CD8-positive, alpha-beta memory T cell (primary cell): ENCODE results near the gene JUP. TPM values are rescaled to one million over a fixed set of nuclear protein-coding genes. Genes with fewer than 3 reads are reported as not detected.

Source experiments
- CTCF ChIA-PET: fragments of 350-600 bp; sonication (Branson Sonifier 250); formaldehyde crosslinking; loops from one replicate; lab custom pipeline; 2021; ENCODE audit warnings: antibody characterized with exemption; lab: Charles Lee
- POLR2A ChIA-PET: fragments of 350-600 bp; sonication (Branson Sonifier 250); formaldehyde crosslinking; loops from one replicate; lab custom pipeline; 2021; ENCODE audit warnings: antibody characterized with exemption; lab: Charles Lee
- DNase-seq, 5 donors: peaks; one replicate each; pipeline versions ENCODE4 v3.0.0 to v3.0.0-alpha.2; 2020 to 2022; ENCODE audit warnings: mixed read lengths in 1 of 5
- H3K27ac ChIP-seq: one replicate; pipeline ENCODE4 v1.7.0; 2013; ENCODE audit warnings: low read depth, mild to moderate bottlenecking, low read length, moderate library complexity
- H3K27me3 ChIP-seq: 2 replicates; pipeline ENCODE4 v1.7.0; 2013; ENCODE audit warnings: low read length, mild to moderate bottlenecking; ENCODE audit not compliant: insufficient read depth, poor library complexity, severe bottlenecking
- H3K36me3 ChIP-seq: 2 replicates; pipeline ENCODE4 v1.7.0; 2013; ENCODE audit warnings: mild to moderate bottlenecking, low read length, moderate library complexity; ENCODE audit not compliant: insufficient read depth
- H3K4me1 ChIP-seq: 2 replicates; pipeline ENCODE4 v1.7.0; 2013; ENCODE audit warnings: mild to moderate bottlenecking, low read length, moderate library complexity; ENCODE audit not compliant: insufficient read depth
- H3K4me3 ChIP-seq: 2 replicates; pipeline ENCODE4 v1.7.0; 2013; ENCODE audit warnings: mild to moderate bottlenecking, low read length
- H3K9me3 ChIP-seq: 2 replicates; pipeline ENCODE4 v1.7.0; 2013; ENCODE audit warnings: mild to moderate bottlenecking, low read length
- H3K27ac Mint-ChIP-seq, 8 donors: one replicate each; pipeline ENCODE4 v1.8.0; 2020 to 2021; ENCODE audit warnings: mixed read lengths in 8 of 8, mild to moderate bottlenecking in 6 of 8, inconsistent platforms in 3 of 8, moderate library complexity in 3 of 8
- H3K27me3 Mint-ChIP-seq, 2 donors: one replicate each; pipeline ENCODE4 v1.8.0; 2020 to 2021; ENCODE audit warnings: mixed read lengths in 2 of 2, mild to moderate bottlenecking in 1 of 2, moderate library complexity in 1 of 2
- H3K36me3 Mint-ChIP-seq, 3 donors: one replicate each; pipeline ENCODE4 v1.8.0; 2020 to 2021; ENCODE audit warnings: mixed read lengths in 3 of 3, inconsistent platforms in 1 of 3, mild to moderate bottlenecking in 1 of 3
- H3K4me1 Mint-ChIP-seq, 3 donors: one replicate each; pipeline ENCODE4 v1.8.0; 2020 to 2021; ENCODE audit warnings: mixed read lengths in 3 of 3, inconsistent platforms in 1 of 3, mild to moderate bottlenecking in 1 of 3
- H3K4me3 Mint-ChIP-seq, 7 donors: one replicate each; pipeline ENCODE4 v1.8.0; 2020 to 2021; ENCODE audit warnings: mixed read lengths in 7 of 7, mild to moderate bottlenecking in 6 of 7, moderate library complexity in 4 of 7, inconsistent platforms in 2 of 7
- H3K9me3 Mint-ChIP-seq, 5 donors: one replicate each; pipeline ENCODE4 v1.8.0; 2020 to 2022; ENCODE audit warnings: mixed read lengths in 5 of 5, mild to moderate bottlenecking in 3 of 5, moderate library complexity in 2 of 5, inconsistent platforms in 1 of 5
- polyA plus RNA-seq: library from polyadenylated mRNA; unstranded; fragments of 300-500 nt; fragmentation: Illumina TruSeq; gene quantifications from one replicate; pipeline ENCODE4 v1.2.3, GENCODE V29; 2021
- total RNA-seq, 2 experiments: library from RNA; stranded (reverse); gene quantifications; one replicate each; pipeline ENCODE4 v1.2.3, GENCODE V29; 2021

JUP gene
- total and polyA plus RNA-seq, 3 experiments from 2014 or later = 0.33 to 0.35 TPM; not detected in 1

- POLR2A ChIA-PET = interaction anchor here (0.6 kb wide), 1 partner anchor 86 kb away, joined by 4 read pairs; no protein-coding TSS in a partner anchor
- Histone ChIP-seq H3K27ac (no peak overlapping the region), H3K36me3 (no peaks in the 10 kb centered on the region), H3K4me3 (no peak overlapping the region), H3K27me3 (no peaks in the 10 kb centered on the region), H3K9me3 (no peaks in the 10 kb centered on the region), H3K4me1 (no peaks in the 10 kb centered on the region)
- Mint-ChIP-seq H3K36me3 (peaks cover 0 to 25% (median 0%) of the 10 kb centered on the region in 3 donors), H3K9me3 (no peaks in the 10 kb centered on the region), H3K27me3 (peaks cover 4% of the 10 kb centered on the region in 2 donors), H3K4me3 (no peak overlapping the region), H3K27ac (peak overlapping the region in 1 of 8 donors; percentile 29), H3K4me1 (no peaks in the 10 kb centered on the region)
- DNase-seq = no peak
- CTCF ChIA-PET = interaction anchor here (1.5 kb wide), 1 partner anchor 12 kb away, joined by 5 read pairs; the partner anchor contains the start of gene P3H4
These were observed 36.6 kb upstream of the JUP start for GRCh38 chr17:41823141-41823524.

GRCh38 chr17:41822216-41823140, 36.0 kb upstream of the JUP start:
- Mint-ChIP-seq H3K27me3 (peaks cover 4% of the 10 kb centered on the region in 2 donors), H3K9me3 (no peaks in the 10 kb centered on the region), H3K4me1 (no peaks in the 10 kb centered on the region), H3K27ac (no peak overlapping the region), H3K4me3 (peak overlapping the region in 1 of 7 donors; percentile 87), H3K36me3 (peaks cover 0 to 19% (median 0%) of the 10 kb centered on the region in 3 donors)
- H3K27me3 ChIP-seq = no peaks in the 10 kb centered on the region
- no peak overlapping the region for H3K27ac ChIP-seq
- no peak for DNase-seq
- H3K4me3 ChIP-seq = no peak overlapping the region
- no peaks in the 10 kb centered on the region for H3K36me3 ChIP-seq
- no peaks in the 10 kb centered on the region for H3K4me1 ChIP-seq
- ChIA-PET CTCF (interaction anchor here (1.5 kb wide), 1 partner anchor 11 kb away, joined by 5 read pairs; the partner anchor contains the start of gene P3H4), POLR2A (no interaction called here)
- H3K9me3 ChIP-seq = no peaks in the 10 kb centered on the region

GRCh38 chr17:41821776-41822175, 35.3 kb upstream of the JUP start:
- H3K9me3 ChIP-seq = no peaks in the 10 kb centered on the region
- H3K36me3 Mint-ChIP-seq = peaks cover 0 to 16% (median 0%) of the 10 kb centered on the region in 3 donors
- peaks cover 4% of the 10 kb centered on the region in 2 donors for H3K27me3 Mint-ChIP-seq
- H3K36me3 ChIP-seq = no peaks in the 10 kb centered on the region
- ChIA-PET POLR2A (no interaction called here), CTCF (interaction anchor here (1.5 kb wide), 1 partner anchor 10 kb away, joined by 5 read pairs; the partner anchor contains the start of gene P3H4)
- no peaks in the 10 kb centered on the region for H3K4me1 Mint-ChIP-seq
- no peak overlapping the region for H3K4me3 Mint-ChIP-seq
- H3K27ac Mint-ChIP-seq = peak overlapping the region in 1 of 8 donors; percentile 79
- H3K9me3 Mint-ChIP-seq = no peaks in the 10 kb centered on the region
- H3K27me3 ChIP-seq = no peaks in the 10 kb centered on the region
- no peak for DNase-seq
- no peak overlapping the region for H3K27ac ChIP-seq
- no peak overlapping the region for H3K4me3 ChIP-seq
- no peaks in the 10 kb centered on the region for H3K4me1 ChIP-seq

GRCh38 chr17:41818024-41818423, 31.5 kb upstream of the JUP start:
- Histone ChIP-seq H3K4me3 (no peak overlapping the region), H3K9me3 (no peaks in the 10 kb centered on the region), H3K4me1 (no peaks in the 10 kb centered on the region), H3K36me3 (no peaks in the 10 kb centered on the region), H3K27me3 (no peaks in the 10 kb centered on the region), H3K27ac (no peak overlapping the region)
- no peak overlapping the region for H3K27ac Mint-ChIP-seq
- CTCF ChIA-PET = no interaction called here
- H3K4me1 Mint-ChIP-seq = peaks cover 4 to 5% (median 4%) of the 10 kb centered on the region in 3 donors
- H3K4me3 Mint-ChIP-seq = no peak overlapping the region
- no peaks in the 10 kb centered on the region for H3K9me3 Mint-ChIP-seq
- POLR2A ChIA-PET = no interaction called here
- no peak for DNase-seq
- H3K27me3 Mint-ChIP-seq = peaks cover 4 to 6% of the 10 kb centered on the region in 2 donors
- no peaks in the 10 kb centered on the region for H3K36me3 Mint-ChIP-seq

- peaks cover 10 to 12% (median 10%) of the 10 kb centered on the region in 3 donors for H3K4me1 Mint-ChIP-seq
These were observed 30.3 kb upstream of the JUP start for GRCh38 chr17:41816637-41817320.

GRCh38 chr17:41814195-41814594, 27.7 kb upstream of the JUP start:
- no peaks in the 10 kb centered on the region for H3K27me3 ChIP-seq
- Mint-ChIP-seq H3K36me3 (peaks cover 0 to 3% (median 2%) of the 10 kb centered on the region in 3 donors), H3K27ac (peak overlapping the region in 3 of 8 donors; percentile 22 to 57 (median 32)), H3K4me1 (peaks cover 23 to 32% (median 24%) of the 10 kb centered on the region in 3 donors), H3K4me3 (peak overlapping the region in 1 of 7 donors; percentile 80), H3K9me3 (no peaks in the 10 kb centered on the region), H3K27me3 (peaks cover 0 to 8% of the 10 kb centered on the region in 2 donors)
- H3K4me3 ChIP-seq = no peak overlapping the region
- DNase-seq = no peak
- ChIA-PET POLR2A (no interaction called here), CTCF (interaction anchor here (1.0 kb wide), 1 partner anchor 14 kb away, joined by 4 read pairs; no protein-coding TSS in a partner anchor)
- H3K4me1 ChIP-seq = peaks cover 28% of the 10 kb centered on the region
- no peak overlapping the region for H3K27ac ChIP-seq
- no peaks in the 10 kb centered on the region for H3K36me3 ChIP-seq
- no peaks in the 10 kb centered on the region for H3K9me3 ChIP-seq

More at GRCh38 chr17:41816637-41817320, 30.3 kb upstream of the JUP start:
- CTCF ChIA-PET = interaction anchor here (1.5 kb wide), 1 partner anchor 260 kb away, joined by 4 read pairs; no protein-coding TSS in a partner anchor
- H3K27ac ChIP-seq = no peak overlapping the region
- POLR2A ChIA-PET = no interaction called here
- no peak overlapping the region for H3K27ac Mint-ChIP-seq
- peaks cover 10% of the 10 kb centered on the region for H3K4me1 ChIP-seq
- no peaks in the 10 kb centered on the region for H3K27me3 ChIP-seq
- H3K4me3 ChIP-seq = no peak overlapping the region
- H3K9me3 Mint-ChIP-seq = no peaks in the 10 kb centered on the region
- H3K4me3 Mint-ChIP-seq = no peak overlapping the region
- H3K36me3 ChIP-seq = no peaks in the 10 kb centered on the region
- no peaks in the 10 kb centered on the region for H3K9me3 ChIP-seq
- peaks cover 0 to 3% (median 0%) of the 10 kb centered on the region in 3 donors for H3K36me3 Mint-ChIP-seq
- H3K27me3 Mint-ChIP-seq = peaks cover 4 to 11% of the 10 kb centered on the region in 2 donors
- DNase-seq = no peak

GRCh38 chr17:41813699-41814124, 27.2 kb upstream of the JUP start:
- H3K4me3 ChIP-seq = no peak overlapping the region
- Mint-ChIP-seq H3K9me3 (no peaks in the 10 kb centered on the region), H3K4me3 (peak overlapping the region in 6 of 7 donors; percentile 60 to 95 (median 76)), H3K36me3 (peaks cover 0 to 3% (median 2%) of the 10 kb centered on the region in 3 donors), H3K27me3 (peaks cover 0 to 8% of the 10 kb centered on the region in 2 donors), H3K27ac (peak overlapping the region in 1 of 8 donors; percentile 57), H3K4me1 (peaks cover 24 to 33% (median 25%) of the 10 kb centered on the region in 3 donors)
- no peak for DNase-seq
- CTCF ChIA-PET = interaction anchor here (1.0 kb wide), 1 partner anchor 13 kb away, joined by 4 read pairs; no protein-coding TSS in a partner anchor
- H3K9me3 ChIP-seq = no peaks in the 10 kb centered on the region
- H3K27ac ChIP-seq = no peak overlapping the region
- POLR2A ChIA-PET = no interaction called here
- no peaks in the 10 kb centered on the region for H3K27me3 ChIP-seq
- H3K4me1 ChIP-seq = peaks cover 28% of the 10 kb centered on the region
- H3K36me3 ChIP-seq = no peaks in the 10 kb centered on the region
